Rectal smooth muscle tissue (tissue), 1 donor: ENCODE data around the gene ARHGAP45.

ENCODE experiments used
- H3K27ac ChIP-seq: one replicate; pipeline ENCODE4 v1.7.0; 2013; ENCODE audit warnings: low read depth, low read length, inconsistent platforms
- H3K27me3 ChIP-seq: one replicate; pipeline ENCODE4 v1.7.0; 2013; ENCODE audit warnings: low read length; ENCODE audit not compliant: control insufficient read depth, insufficient read depth
- H3K36me3 ChIP-seq: one replicate; pipeline ENCODE4 v1.7.0; 2013; ENCODE audit warnings: low read length; ENCODE audit not compliant: control insufficient read depth, insufficient read depth
- H3K4me1 ChIP-seq: one replicate; pipeline ENCODE4 v1.7.0; 2013; ENCODE audit warnings: low read length; ENCODE audit not compliant: control insufficient read depth, insufficient read depth
- H3K4me3 ChIP-seq: one replicate; pipeline ENCODE4 v1.7.0; 2013; ENCODE audit warnings: low read length
- H3K9ac ChIP-seq: one replicate; pipeline ENCODE4 v1.7.0; 2013; ENCODE audit warnings: low read length

Gene ARHGAP45

DNA sequence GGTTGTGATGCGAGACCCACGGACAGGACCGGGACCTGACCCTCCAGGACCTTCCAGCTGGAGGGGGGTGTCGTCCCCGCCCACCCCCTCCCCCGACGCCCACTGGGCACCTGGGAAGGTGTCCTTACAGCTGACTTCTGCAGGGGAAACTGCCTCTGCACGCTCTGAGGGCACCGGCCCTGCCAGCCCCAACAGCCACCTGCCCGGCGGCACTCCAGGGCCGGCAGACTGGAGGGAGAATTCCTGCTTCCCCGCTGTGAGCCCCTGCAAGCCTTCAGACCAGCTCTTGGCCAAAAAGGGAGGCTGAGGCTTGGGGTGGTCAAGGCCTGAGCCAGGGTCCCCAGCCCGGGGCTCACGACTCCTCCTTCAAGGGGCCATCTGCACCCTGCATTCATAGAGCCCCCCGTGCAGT lies 39.3 kb upstream of the ARHGAP45 start:
- Histone ChIP-seq H3K9ac (no peak overlapping the region), H3K4me1 (peaks cover 3% of the 10 kb centered on the region)

DNA sequence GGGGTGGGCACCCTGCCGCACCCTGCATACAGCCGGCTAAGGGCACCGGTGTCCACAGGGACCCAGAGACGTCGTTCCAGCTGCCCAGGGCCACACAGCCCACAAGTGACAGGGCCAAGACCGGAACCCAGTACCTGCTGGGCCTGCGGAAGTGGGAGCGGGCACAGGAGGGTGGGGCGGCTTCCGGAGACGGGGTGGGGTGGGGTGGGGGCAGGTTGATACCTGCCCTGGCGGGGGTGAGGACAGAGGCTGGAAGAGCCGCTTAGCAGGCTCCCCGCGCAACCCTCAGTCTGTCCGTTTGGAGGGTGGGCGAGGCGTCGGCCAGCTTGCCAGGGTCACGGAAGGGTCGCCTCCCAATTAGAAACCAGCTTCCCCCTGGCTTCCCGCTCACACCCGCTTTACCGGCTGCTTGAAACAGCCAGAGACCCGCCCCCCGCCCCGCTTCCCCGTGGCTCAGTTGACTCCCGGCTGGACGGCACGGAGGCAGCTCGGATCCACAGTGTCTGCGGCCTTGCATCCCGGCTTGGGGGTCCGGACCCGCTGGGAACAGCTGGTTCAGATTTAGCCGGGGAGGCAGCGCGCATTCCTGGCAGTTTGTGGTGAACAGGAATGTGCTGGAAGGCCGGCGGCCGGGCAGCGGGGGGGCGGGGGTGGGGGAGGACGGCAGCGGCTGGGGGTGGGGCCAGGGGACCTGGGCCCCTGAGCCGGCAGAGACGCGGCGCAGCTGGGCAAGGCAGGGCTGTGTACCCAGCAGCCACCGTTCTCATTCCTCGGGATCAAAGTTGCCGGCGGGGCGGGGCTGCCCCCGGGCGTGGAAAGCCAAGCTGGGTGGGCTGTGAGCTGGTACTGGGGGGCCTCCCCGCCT lies 38.7 kb upstream of the ARHGAP45 start:
- Histone ChIP-seq H3K27me3 (no peaks in the 10 kb centered on the region), H3K9ac (no peak overlapping the region), H3K4me3 (peak overlapping the region; percentile 90), H3K36me3 (peaks cover 7% of the 10 kb centered on the region), H3K4me1 (peaks cover 3% of the 10 kb centered on the region), H3K27ac (peak overlapping the region; percentile 99)

More for the DNA sequence above, 39.3 kb upstream of the ARHGAP45 start:
- Histone ChIP-seq H3K36me3 (peaks cover 7% of the 10 kb centered on the region), H3K27ac (peak overlapping the region; percentile 99), H3K4me3 (peak overlapping the region; percentile 90), H3K27me3 (no peaks in the 10 kb centered on the region)

DNA sequence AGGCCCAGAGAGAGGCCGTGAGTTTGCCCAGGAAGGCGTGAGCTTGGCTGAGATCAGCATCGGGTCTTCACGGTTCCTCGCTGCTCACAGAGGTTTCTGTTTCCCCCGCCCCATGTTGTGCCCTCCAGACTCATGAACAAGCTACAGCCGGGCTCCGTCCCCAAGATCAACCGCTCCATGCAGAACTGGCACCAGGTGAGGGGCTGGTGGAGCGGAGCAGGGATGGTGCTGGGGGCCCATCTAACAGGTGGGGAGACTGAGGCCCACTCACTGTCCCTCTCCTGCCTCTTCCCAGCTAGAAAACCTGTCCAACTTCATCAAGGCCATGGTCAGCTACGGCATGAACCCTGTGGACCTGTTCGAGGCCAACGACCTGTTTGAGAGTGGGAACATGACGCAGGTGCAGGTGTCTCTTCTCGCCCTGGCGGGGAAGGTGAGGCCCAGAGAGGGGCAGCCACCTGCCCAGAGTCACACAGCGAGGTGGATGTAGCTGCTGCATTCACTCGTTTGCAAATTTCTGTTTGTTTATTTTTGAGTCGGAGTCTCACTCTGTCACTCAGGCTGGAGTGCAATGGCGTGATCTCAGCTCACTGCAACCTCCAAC lies 34.6 kb upstream of the ARHGAP45 start:
- Histone ChIP-seq H3K9ac (no peak overlapping the region), H3K27me3 (no peaks in the 10 kb centered on the region), H3K36me3 (peaks cover 15% of the 10 kb centered on the region), H3K4me1 (peaks cover 3% of the 10 kb centered on the region), H3K4me3 (no peak overlapping the region), H3K27ac (no peak overlapping the region)

DNA sequence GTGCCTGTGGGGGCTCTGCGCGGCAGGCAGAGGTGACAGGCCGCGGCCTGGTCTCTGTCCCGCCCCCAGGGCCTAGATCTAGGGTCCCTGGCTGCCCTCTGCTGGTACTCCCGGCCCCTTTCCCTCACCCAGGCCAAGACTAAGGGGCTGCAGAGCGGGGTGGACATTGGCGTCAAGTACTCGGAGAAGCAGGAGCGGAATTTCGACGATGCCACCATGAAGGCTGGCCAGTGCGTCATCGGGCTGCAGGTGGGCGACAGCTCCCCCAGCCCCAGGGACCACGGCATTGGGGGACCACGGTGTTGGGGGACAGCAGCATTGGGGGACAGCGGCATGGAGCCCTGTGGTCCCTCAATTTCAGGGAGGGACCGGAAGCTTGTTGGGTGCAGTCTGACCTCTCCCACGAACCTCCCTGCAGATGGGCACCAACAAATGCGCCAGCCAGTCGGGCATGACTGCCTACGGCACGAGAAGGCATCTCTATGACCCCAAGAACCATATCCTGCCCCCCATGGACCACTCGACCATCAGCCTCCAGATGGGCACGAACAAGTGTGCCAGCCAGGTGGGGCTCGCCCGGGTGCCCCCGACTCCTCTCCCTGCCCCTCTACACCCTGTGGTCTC lies 30.9 kb upstream of the ARHGAP45 start:
- Histone ChIP-seq H3K27ac (no peak overlapping the region), H3K4me1 (peaks cover 9% of the 10 kb centered on the region), H3K9ac (no peak overlapping the region), H3K36me3 (peaks cover 15% of the 10 kb centered on the region), H3K27me3 (no peaks in the 10 kb centered on the region), H3K4me3 (no peak overlapping the region)

DNA sequence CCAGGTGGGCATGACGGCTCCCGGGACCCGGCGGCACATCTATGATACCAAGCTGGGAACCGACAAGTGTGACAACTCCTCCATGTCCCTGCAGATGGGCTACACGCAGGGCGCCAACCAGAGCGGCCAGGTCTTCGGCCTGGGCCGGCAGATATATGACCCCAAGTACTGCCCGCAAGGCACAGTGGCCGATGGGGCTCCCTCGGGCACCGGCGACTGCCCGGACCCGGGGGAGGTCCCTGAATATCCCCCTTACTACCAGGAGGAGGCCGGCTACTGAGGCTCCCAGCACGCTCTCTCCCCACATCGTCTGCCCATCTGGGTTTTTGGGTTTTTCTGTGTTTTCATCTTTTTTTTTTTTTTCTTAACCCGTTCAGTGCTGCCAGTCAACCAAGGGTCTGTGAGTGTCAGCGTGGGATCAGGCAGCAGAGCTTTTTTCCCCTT lies 29.3 kb upstream of the ARHGAP45 start:
- H3K4me1 ChIP-seq, result peaks cover 9% of the 10 kb centered on the region
- H3K4me3 ChIP-seq, result peak overlapping the region; percentile 27
- peaks cover 3% of the 10 kb centered on the region for H3K27me3 ChIP-seq
- peaks cover 8% of the 10 kb centered on the region for H3K36me3 ChIP-seq
- H3K27ac ChIP-seq, result no peak overlapping the region
- H3K9ac ChIP-seq, result no peak overlapping the region

DNA sequence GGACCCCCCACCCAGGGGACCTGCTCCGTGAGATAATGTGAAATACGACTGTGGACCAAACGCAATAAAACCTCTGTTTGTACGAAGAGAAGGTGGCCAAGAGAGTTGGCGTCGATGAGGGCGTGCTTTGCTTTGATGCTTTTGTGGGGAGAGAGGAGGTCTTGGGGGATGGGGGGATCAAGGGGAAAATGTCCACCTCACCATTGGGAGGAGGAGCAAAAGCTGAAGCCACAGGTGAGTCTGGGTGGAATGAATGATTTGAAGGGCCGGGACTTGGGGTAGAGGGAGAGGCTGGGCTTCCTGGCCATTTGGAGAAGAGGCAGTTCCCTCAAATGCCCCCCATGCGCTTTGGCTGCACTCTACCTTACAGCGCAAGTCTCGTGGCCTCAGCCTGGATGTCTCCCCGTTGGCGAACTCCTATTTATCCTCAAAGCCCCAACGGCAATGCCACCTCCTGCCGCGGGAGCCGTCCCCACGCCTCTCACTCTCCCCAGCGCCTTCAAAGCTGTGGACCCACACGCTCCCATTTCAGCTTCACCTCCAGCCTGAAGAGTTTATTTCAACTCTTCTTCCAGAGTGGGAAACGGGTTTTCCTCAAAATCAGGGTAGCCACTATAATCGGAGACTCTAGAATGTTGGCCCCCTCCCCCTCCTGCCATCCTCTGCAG lies 27.9 kb upstream of the ARHGAP45 start:
- no peak overlapping the region for H3K27ac ChIP-seq
- peaks cover 8% of the 10 kb centered on the region for H3K36me3 ChIP-seq
- no peak overlapping the region for H3K9ac ChIP-seq
- peaks cover 9% of the 10 kb centered on the region for H3K4me1 ChIP-seq
- peak overlapping the region; percentile 60 for H3K4me3 ChIP-seq
- peaks cover 3% of the 10 kb centered on the region for H3K27me3 ChIP-seq

DNA sequence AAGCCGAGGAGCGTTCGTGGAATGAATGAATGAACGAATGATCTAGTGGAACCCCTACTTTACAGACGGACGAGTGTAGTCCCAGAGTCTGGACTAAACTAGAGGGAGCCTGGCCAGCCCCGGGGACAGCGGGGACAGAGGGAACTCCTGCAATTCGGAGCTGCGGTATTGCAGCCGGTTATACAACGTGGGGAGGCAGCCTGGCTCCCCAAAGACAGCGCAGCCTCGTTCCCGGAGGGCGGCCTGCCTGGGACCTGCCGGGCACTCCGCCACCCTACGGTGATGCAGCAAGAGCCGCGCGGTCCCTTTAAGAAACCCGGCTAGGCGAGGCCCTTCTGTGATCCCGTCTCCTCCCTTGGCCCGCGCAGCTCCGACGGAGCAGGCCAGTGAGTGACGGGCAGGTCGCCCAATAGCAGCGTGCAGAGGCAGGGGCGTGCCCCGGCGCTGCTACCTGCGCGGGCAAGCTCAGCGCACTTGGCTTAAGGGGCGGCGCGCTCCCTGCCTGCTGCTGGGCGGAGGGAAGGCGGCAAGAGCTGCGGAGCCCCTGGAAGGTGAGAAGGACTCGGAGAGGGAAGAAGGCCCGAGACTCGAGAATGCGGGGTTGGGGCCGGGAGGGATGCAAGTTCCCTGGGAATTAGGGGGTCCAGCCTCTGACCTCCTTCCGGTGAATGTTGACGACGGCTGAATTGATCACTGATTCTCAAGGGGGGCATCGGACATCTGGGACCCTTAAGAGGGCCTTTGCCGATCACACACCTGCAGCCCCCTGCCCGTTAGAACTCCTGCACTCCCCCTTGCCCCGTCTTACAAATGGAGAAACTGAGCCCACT lies 27.1 kb upstream of the ARHGAP45 start, which contains the start of gene ABCA7:
TSS of gene ABCA7 (plus strand) at position 462 of the 830 bp plus-strand sequence. CDS start 1,255 bp downstream, outside the sequence.
- Histone ChIP-seq H3K9ac (no peak within 1 kb of the TSS), H3K36me3 (peaks cover 8% of the 10 kb centered on the region), H3K27ac (no peak within 1 kb of the TSS), H3K4me1 (peaks cover 9% of the 10 kb centered on the region), H3K4me3 (peak within 1 kb of the TSS; percentile 71), H3K27me3 (peaks cover 3% of the 10 kb centered on the region)

DNA sequence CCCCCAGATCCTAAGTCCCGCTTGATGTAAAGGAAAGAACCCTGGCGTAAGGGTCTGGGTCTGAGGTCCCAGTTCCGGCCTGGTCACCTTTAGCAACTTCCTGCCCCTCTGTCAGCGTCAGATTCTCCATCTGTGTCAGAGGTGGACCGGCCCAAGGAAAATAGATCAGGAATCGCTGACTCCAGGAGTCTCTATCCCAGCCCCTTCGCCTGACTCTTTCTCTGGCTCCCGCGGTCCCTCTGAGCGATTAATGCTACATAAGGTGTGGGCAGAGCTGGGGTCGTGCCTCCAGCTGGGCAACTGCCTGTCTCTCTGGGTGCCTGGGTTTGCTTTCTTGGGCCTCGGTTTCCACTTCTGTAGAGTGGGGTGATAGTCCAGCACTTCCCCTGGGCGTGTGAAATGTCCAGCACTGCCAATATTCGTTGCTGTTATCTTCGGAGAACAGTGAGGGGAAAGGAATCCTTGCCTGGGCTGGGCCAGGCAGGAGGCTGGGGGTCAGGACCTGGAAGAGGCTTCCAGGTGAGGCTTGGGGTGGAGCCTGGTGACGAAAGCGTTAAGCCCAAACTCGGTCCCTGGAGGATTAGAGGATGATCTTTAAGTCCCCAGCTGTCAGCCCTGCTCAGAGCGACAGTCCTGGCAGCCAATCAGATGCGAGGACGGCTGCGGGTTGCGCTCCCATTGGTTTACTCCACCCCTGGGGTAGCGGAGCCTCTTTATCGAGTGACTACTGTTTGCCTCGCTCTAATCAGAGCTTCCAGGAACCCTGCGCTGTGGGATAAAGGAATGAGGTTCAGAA lies 26.3 kb upstream of the ARHGAP45 start:
- no peak overlapping the region for H3K9ac ChIP-seq
- peaks cover 3% of the 10 kb centered on the region for H3K27me3 ChIP-seq
- H3K27ac ChIP-seq, result no peak overlapping the region
- peak overlapping the region; percentile 71 for H3K4me3 ChIP-seq
- H3K4me1 ChIP-seq, result peaks cover 9% of the 10 kb centered on the region
- H3K36me3 ChIP-seq, result peaks cover 5% of the 10 kb centered on the region

DNA sequence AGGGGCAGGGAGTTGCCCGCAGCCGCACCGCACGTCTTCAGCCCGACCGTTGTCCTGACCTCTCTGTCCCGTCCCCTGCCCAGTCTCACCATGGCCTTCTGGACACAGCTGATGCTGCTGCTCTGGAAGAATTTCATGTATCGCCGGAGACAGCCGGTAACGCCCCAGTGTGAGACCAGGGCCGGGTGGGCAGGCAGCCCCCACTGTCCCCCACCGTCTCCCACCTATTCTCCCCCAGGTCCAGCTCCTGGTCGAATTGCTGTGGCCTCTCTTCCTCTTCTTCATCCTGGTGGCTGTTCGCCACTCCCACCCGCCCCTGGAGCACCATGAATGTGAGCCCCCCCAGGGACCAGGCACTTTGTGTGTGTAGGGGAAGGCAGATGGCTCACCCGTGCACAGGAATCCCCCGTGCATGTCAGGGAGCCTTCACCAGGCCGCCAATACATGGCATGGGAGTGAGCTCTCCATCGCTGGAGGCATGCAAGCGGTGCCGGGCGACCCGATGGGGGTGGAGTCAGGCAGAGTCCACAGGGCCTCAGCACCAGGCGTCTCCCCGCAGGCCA lies 25.6 kb upstream of the ARHGAP45 start:
- Histone ChIP-seq H3K4me3 (peak overlapping the region; percentile 31), H3K9ac (no peak overlapping the region), H3K36me3 (peaks cover 2% of the 10 kb centered on the region), H3K27ac (no peak overlapping the region), H3K4me1 (peaks cover 9% of the 10 kb centered on the region), H3K27me3 (peaks cover 3% of the 10 kb centered on the region)

DNA sequence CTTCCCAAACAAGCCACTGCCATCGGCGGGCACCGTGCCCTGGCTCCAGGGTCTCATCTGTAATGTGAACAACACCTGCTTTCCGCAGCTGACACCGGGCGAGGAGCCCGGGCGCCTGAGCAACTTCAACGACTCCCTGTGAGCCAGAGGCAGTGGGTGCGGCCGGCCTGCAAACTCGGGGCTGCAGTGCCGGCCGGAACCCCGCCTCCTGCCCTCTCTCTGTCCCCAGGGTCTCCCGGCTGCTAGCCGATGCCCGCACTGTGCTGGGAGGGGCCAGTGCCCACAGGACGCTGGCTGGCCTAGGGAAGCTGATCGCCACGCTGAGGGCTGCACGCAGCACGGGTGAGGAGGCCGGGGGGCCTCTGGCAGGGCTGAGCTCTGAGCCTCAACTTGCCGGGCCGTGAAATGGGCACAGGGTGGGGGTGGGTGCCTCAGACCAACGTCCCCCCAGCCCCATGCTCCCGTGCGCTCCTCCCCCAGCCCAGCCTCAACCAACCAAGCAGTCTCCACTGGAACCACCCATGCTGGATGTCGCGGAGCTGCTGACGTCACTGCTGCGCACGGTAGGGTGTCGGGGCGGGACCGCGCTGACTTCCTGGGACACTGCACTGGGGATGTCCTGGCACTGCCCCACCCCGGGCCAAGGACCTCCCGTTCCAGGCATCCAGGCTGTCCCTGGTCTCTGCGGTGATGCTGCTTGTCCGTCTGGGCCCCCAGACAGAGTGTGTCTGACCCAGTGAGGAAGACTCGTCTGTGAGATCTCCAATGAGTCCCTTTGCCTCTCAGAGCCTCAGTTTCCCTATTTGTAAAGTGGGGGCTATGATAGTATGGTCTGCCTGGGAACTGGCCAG lies 24.9 kb upstream of the ARHGAP45 start:
- H3K4me1 ChIP-seq, result peaks cover 9% of the 10 kb centered on the region
- no peaks in the 10 kb centered on the region for H3K36me3 ChIP-seq
- H3K27me3 ChIP-seq, result peaks cover 3% of the 10 kb centered on the region
- no peak overlapping the region for H3K27ac ChIP-seq
- H3K4me3 ChIP-seq, result peak overlapping the region; percentile 45
- no peak overlapping the region for H3K9ac ChIP-seq
